IPS-NIHi7 (cell line): ENCODE measurements around the gene FBXO11.

Source experiments
- DNase-seq: peaks from one replicate; pipeline ENCODE4 v3.0.0; 2012; ENCODE audit warnings: mixed read lengths; ENCODE audit errors: extremely low spot score

The FBXO11 gene

GRCh38 chr2:47849368-47849767 lies 56.9 kb downstream of the FBXO11 start:
- DNase-seq, result no peak

GRCh38 chr2:47844162-47844561 lies 62.1 kb downstream of the FBXO11 start:
- no peak for DNase-seq

- DNase-seq, result no peak
These were observed 62.9 kb downstream of the FBXO11 start for GRCh38 chr2:47843407-47843806.

GRCh38 chr2:47842846-47843245 lies 63.5 kb downstream of the FBXO11 start:
- no peak for DNase-seq

GRCh38 chr2:47838686-47839085 lies 67.6 kb downstream of the FBXO11 start:
- DNase-seq, result no peak

GRCh38 chr2:47838249-47838648 lies 68.0 kb downstream of the FBXO11 start:
- DNase-seq, result no peak

GRCh38 chr2:47833516-47833968 lies 72.8 kb downstream of the FBXO11 start:
- no peak for DNase-seq

GRCh38 chr2:47822518-47822917 lies 83.8 kb downstream of the FBXO11 start:
- no peak for DNase-seq

GRCh38 chr2:47819834-47820233 lies 86.5 kb downstream of the FBXO11 start:
- no peak for DNase-seq

- no peak for DNase-seq
These were observed 87.5 kb downstream of the FBXO11 start for GRCh38 chr2:47818777-47819176.

GRCh38 chr2:47815764-47816163 lies 90.5 kb downstream of the FBXO11 start:
- DNase-seq, result no peak

- no peak for DNase-seq
These were observed 94.6 kb downstream of the FBXO11 start for GRCh38 chr2:47811668-47812067.

- no peak for DNase-seq
These were observed 95.4 kb downstream of the FBXO11 start for GRCh38 chr2:47810850-47811249.

- DNase-seq, result no peak
These were observed 96.4 kb downstream of the FBXO11 start for GRCh38 chr2:47809903-47810302.

- DNase-seq, result no peak
These were observed 97.7 kb downstream of the FBXO11 start for GRCh38 chr2:47808614-47809013.

GRCh38 chr2:47805850-47806249 lies 100.4 kb downstream of the FBXO11 start:
- DNase-seq, result no peak

GRCh38 chr2:47803770-47804169 lies 102.5 kb downstream of the FBXO11 start:
- no peak for DNase-seq

- DNase-seq, result no peak
These were observed 102.9 kb downstream of the FBXO11 start for GRCh38 chr2:47803363-47803762.

- no peak for DNase-seq
These were observed 105.2 kb downstream of the FBXO11 start for GRCh38 chr2:47801118-47801517.

GRCh38 chr2:47799031-47799609 lies 107.2 kb downstream of the FBXO11 start:
- no peak for DNase-seq

GRCh38 chr2:47798631-47799030 lies 107.7 kb downstream of the FBXO11 start:
- no peak for DNase-seq

- no peak for DNase-seq
These were observed 110.1 kb downstream of the FBXO11 start for GRCh38 chr2:47796090-47796697.

GRCh38 chr2:47785986-47786385 lies 120.3 kb downstream of the FBXO11 start:
- no peak for DNase-seq

GRCh38 chr2:47784352-47784851 lies 121.9 kb downstream of the FBXO11 start:
- no peak for DNase-seq
